GM19395 (cell line): ENCODE data around the gene RTBDN.
A peak's percentile ranks its signal among the peaks of the same experiment; 100 is the strongest.
"Not testable (repeated sequence)": the region's sequence is repeated elsewhere in the genome, so short reads cannot be mapped to it uniquely, and the experiment has no call there.

Experiments
- ATAC-seq: cut with Tn5 transposase; IDR thresholded peaks from one replicate; pipeline ENCODE4 v1.9.1; 2021; ENCODE audit warnings: mild to moderate bottlenecking, moderate library complexity; ENCODE audit not compliant: unreplicated experiment

RTBDN gene

DNA sequence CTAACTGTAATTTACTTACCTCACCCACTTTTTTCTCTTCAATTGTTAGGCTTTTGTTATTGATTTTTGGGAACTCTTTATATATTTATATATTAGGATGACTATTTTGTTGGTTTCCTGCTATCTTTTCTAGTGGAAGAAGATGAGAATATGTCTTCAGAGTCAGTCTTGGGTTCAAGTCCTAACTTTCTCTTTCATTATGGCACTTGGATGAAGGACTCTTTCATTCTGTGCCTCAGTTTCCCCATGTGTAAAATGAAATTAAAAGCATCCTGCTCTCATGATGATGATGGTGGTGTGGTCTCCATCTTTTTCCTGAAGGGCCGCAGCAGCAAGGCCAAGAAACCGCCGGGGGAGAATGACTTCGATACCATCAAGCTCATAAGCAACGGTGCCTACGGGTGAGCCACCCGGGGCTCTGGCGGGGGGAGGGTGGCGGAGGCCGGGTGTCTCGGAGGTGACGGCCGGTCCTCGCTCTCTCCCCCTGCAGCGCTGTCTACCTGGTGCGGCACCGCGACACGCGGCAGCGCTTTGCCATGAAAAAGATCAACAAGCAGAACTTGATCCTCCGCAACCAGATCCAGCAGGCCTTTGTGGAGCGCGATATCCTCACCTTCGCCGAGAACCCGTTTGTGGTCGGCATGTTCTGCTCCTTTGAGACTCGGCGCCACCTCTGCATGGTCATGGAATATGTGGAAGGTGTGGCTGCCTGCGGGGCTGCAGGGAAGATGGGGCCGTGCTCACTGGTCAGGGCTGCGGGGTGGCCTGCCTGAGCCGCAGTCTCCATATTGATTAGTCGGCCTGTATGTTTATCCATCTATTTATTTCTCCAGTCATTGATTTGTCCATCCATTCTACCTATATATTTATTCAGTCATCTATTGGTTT lies 23.9 kb upstream of the RTBDN start:
- no peak for ATAC-seq

DNA sequence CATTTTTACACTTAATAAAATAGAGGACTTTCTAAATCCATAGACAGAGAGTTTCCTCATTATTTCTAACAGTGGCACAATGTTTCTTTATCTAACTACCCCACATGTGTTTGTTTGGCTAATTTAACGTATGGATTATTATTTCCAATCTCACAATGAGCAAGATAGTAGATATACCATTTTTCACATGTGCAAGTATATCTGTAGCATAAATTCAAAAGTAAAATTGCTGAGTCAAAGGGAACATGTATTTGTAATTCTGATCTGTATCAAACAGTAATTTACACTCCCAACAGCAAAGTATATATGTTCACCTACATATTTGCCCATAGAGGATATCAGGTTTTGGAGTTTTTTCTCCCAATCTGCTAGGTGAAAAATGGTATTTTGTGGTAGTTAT lies 22.3 kb upstream of the RTBDN start:
- ATAC-seq: no peak

DNA sequence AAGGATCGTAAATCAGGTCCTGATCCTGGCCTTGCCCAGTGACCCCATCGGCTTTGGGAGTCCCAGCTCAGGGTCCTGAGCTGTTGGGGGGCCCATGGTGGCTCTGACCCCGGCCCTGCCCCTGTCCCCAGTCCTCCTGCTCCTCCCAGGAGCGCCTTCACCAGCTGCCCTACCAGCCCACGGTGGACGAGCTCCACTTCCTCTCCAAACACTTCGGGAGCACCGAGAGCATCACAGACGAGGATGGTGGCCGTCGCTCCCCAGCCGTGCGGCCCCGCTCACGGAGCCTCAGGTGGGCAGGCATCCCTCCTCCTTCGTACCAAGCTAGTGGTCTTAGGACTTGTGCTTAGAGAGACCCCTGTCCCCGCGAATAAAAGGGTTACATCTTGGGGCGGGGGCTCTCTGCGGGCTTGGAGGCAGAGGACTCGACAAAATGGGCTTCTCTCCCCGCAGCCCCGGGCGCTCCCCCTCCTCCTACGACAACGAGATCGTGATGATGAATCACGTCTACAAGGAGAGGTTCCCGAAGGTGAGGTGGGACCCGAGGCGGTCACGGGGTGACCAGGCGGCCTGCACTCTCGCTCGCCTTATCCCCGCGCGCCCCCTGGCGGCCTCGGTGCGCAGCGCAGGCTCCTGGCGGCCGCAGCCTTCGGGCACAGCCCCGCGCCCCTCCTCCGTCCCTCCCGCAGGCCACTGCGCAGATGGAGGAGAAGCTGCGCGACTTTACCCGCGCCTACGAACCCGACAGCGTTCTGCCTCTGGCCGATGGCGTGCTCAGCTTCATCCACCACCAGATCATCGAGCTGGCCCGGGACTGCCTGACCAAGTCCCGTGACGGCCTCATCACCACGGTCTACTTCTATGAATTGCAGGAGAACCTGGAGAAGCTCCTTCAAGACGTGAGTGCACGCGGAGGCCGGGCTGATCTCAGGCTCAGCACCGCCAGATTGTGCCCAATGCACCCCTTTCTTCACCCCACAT lies 13.1 kb upstream of the RTBDN start:
- peak; percentile 47 for ATAC-seq

DNA sequence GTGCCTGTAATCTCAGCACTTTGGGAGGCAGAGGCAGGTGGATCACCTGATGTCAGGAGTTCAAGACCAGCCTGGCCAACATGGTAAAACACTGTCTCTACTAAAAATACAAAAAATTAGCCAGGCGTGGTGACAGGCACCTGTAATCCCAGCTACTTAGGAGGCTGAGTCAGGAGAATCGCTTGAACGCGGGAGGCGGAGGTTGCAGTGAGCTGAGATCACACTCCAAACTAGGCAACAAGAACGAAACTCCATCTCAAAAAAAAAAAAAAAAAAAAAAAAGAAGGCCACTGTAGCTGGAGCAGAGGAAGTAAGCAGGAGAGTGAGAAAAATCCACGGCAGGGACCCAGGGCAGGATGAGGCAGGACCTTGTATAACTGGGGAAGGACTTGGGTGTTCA lies 12.2 kb upstream of the RTBDN start:
- not testable (repeated sequence) for ATAC-seq

DNA sequence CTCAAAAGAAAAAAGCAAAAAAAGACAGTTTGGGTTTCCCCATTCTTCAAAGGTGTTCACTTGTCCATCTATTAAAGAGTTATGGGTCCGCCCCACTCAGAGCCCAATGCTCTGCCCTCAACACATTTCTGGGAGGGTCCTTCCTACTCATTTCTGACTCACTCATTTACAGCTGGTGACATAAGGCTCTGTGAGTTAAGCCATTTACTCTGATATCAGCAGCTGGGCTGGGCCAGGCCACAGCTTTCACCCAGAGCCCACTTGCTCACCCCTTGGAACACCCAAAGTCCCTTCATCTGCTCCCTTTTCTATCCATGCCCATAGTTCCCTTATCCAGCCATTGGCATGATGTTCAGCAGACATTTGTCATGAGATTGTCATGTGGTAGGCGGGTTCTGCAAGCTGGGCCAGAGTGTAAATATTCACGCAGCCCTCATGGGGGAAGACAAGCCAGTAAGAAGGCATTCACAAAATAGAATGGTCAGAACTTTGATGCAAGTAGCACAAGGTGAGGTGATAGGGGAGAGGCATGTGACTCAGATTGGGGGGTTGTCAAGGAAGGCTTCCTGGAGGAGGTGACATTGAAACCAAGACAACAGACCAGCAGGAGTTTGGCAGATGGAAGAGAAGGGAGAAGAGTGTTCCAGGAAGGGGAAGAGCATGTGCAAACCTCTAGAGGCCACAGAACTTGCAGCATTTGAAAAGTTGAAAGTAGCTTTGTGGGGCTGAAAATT lies 9.8 kb upstream of the RTBDN start:
- no peak for ATAC-seq

DNA sequence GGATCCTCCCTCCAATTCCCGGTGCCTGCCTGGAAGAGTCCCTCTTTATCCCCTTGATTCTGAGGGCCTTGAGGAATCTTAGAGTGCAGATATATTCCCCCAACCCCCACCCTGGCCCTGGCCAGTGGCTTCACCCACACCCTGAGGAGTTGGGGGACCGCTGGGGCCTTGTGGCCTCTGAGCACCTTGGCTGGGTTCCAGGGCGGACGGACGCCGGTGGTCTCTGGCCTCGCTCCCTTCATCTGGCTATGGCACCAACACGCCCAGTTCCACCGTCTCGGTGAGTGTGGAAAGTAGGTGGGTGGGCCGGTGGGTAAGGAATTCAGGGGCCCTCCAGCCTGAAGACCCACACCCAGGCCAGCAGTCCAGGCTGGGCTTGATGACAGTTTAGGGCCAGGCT lies 8.9 kb upstream of the RTBDN start:
- ATAC-seq: no peak

DNA sequence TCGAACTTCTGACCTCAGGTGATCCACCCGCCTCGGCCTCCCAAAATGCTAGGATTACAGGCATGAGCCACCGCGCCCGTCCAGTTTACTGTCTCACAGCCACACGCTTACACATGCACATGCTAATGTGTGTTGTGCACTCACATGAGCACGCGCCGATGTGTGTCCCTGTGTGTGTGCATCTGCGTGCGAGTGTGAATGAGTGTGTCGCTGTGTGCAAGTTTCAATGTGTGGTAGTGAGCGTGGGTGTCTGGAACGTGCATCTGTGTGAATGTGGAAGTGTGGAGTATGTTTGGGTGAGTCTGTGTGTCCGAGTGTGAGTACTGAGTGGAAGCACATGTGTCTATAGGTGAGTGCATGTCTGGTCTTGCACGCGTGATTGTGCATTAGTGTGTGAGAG lies 8.1 kb upstream of the RTBDN start:
- ATAC-seq: no peak

DNA sequence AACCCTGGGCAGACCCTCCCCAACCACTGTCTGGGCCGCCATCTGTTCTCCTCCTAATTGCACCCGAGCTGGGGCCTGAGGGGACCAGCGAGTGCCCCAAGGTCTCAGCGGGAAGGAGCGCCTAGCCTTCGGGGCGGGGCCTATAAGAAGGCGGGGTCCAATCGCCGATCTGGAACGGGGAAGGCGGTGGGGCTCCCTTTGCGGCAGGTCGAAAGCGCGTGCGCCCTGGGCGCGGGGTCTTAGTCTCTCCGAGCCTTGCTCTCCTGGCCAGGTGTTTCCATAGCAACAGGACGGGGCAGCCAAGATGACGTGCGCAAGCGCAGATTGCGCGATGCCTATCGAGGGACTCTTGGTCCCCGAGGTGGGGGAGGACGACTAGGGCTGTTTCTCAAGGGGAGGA lies 6.7 kb upstream of the RTBDN start:
- ATAC-seq: no peak

DNA sequence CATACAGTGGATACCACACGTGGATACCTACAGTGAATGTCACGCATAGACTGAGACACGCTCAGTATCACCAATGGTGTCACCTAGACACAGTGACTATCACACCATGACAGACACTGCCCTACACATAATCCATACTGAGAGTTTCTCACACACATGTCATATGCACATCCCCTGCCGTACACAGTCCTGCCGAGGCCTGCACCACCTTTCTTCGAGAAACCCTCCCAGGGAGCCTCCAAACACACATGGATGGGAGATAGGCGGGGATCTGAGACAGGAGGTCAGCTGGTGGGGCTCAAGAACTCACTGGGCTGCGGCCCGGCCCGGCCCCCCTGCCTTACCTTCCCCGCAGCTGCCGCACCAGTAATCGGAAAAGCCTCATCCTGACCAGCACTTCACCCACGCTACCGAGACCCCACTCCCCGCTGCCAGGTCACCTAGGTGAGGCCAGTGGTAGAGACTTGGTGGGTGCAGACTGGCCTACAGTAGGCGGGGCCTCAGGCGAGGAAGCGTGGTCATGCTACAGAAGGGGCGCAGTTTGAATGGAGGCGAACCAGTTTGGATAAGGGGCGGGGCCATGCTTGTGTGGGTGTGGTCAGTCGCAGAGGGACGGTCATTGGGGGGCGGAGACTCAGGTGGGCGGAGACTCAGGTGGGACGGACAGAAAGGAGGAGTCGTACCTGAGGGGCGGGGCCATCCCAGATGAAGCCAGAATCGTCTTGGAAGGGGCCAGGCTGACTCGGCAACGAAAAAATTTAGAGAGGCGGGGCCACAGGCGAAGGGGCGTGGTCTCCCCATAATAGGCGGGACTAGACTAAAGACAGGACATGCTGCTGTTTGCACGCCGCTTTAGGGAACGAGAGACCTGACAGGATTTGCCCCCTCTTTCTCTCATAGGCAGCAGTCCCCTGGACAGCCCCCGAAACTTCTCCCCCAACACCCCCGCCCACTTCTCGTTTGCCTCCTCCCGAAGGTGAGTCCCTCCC lies 6.0 kb upstream of the RTBDN start:
- ATAC-seq: no peak

DNA sequence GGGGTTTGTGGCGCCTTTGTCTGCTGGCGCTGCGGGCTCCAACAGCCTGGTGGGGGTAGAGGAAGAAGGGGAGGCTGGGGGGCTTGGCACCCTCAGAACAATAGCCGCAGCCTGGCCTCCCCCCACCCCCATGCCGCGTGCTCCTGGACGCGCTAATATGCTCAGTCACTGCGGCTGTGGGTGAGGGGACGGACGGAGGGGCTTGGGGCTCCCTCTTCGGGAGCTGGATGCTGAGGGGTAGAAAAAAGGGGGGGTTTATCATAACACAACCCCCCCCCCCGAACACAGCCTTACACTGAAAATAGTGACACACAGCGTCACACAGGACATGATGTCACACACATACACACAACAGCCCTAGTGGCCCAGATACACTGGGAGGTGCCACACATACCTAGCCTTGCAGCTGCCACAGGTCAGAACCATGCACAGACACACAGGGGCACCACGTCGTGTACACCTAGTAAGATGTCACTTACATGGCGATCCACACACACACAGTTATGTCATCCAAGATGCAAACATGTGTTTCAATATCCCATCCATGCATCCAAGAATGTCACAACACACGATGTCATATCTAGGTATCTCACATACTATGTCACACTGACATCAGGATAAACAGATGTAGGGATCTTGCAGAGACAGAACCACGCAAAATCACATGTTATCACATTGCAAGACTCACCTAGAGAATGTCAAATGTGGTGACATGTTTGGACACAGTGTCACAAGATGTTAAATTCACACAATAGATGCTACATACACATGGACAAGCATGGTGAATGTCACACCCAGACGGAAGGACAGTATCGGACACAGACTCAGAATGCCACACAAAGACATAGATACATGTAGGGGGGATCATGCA lies 4.7 kb upstream of the RTBDN start:
- no peak for ATAC-seq

DNA sequence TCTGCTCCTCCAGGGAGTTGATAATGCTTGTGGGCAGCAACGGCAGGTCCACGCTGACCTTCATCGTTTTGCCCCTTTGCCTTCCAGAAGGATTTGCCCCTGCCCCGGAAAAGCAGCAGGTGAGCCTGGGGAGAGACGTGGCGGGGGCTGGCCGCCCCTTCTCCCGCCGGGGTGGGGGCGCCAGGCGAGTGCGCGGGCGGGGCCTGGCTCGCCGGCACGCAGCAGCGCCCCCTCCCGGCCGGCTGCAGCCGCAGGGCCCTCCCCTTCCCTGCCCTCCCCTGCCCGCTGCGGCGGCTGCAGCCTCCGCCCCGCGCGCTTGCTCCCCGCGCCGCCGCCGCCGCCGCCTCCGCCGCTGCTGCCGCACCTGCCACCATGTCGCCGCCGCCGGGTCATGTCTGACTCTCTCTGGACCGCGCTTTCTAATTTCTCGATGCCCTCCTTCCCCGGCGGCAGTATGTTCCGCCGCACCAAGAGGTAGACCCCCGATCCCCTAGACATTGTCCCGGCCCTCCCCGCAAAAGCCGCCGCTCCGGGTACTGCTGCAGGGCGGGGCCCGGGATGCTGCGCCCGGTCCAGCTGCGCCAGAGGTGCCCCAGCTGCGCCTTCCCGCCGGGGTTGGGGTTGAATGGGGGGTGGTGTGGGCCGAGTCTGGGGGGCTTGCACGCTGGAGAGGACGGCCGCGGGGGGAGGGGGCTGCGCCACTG lies 4.0 kb upstream of the RTBDN start, which contains the start of gene MAST1:
Gene MAST1 (plus strand): TSS at position 334 of the 704 bp plus-strand sequence. CDS start 58 bp downstream, at position 392.
- ATAC-seq: no peak

DNA sequence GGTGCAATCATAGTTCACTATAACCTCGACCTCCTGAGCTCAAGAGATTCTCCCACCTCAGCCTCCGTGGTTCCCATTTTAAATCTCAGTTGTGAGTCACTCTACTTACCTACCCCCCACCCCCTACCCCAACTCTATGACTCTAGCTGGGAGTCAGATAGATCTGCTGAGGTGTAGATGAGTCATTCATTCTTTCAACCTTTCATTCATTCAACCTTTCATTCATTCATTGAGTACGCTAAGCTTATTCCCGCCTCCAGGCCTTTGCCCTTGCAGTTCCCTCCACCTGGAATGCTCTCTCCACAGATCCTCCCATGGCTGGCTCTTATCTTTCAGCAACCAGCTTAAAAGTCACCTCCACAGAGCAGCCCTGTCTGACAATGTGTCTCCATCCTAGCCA lies 2.8 kb upstream of the RTBDN start:
- ATAC-seq: no peak

DNA sequence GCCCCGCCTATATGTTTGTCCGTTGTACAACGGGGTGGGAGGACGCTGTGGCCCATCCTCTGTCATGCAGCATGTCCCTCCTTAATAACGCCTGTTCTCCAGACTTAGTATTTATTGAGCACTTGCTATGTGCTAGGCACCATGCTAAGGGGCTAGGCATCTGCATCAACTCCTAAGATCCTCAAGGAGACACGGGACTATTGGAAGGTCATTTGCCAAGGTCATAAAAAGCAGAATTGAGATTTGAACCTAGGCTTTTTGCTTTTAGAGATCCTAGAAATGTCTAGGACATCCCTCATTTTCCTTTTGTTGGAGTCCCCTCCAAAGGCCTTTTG lies 2.1 kb upstream of the RTBDN start:
- no peak for ATAC-seq

DNA sequence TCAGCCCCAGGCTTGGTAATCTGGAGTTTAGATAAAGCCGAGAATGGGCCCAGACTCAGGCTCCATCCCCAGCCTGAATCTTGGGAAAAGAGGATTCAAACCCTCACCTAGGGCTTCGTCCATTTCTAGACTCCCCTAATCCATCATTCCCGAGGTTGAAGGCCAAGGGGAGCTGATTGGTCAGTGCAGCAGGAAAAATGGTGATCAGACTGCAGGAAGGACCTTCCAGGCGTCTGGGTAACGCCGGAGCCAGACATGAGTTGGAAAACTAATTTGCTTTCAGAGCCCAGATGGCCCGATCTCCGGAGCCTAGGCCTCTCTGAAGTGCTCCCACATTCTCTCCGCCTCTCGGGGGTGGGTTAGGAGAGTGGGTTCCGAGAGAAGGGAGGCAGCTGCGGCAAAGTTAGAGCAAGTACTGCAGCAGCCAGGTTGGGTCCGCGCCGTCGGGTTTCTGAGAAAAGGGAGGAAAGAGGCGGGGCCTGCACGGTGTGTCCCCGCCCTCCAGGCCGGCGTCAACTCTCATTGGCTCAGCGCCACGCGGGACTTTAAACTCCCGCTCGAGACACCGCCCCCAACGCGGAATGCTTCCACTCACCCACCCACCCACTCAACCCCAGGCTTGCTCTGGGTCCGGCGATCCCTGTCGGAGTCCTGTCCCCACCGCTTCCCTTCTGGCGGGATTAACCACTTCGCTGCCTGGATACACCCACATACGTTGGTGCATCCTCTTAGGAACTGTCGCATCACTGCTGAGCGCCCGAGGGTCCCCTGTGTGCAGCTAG lies 788 bp upstream of the RTBDN start:
- ATAC-seq: no peak

DNA sequence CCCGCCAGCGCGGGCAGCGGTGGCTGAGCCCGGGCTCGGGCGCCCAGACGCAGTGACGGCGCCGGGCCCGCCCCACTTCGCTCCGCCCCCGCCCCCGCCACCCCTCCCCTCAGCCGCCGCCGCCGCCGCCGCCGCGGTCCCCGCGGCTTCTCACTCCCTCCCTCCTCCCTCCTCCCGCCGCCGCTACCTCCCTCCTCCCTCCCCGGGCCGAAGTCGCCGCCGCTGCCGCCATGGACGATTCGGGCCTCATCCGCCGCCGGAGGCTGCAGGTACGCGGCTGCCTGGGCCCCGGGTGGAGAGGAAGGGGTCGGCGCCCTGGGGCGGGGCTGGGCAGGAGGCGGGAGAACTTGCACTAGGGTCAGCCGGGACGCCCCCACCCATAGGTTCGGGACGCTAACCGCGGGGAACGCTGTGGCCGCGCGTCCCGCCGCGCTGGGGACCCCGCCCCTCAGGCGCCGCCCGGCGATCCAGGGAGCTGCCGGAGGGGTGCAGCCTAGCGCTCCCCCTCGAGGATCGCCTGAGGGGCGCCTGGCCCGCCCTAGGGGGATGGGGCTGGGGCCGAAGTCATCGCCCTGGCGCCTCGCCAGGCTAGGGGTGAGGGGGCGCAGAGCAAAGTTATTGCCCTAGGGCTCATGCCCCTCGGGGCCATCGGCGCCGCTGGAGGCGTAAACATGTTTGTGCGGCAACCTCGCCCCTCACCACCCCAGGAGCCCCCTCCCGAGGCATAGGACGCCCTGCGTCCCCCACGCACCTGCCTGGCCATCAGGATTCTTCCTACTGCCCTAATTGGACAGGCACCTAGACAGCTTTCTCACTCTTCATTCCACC lies 427 bp downstream of the RTBDN start:
- ATAC-seq: no peak

DNA sequence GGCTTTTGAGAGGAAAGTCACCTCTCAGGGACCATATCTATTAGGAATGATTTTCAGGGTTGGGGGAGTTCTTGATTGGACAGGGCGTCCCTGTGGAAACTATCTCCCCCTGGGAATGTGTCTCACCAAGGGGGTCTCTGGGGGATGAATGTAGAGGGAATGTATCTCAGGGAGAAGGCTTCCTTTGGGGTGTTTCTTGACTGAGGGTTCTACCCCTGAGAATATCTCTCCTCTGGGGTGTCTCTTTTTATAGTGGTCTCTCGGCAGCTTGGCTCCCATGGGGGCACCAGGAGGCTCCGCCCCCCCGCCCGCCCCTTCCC lies 1.0 kb downstream of the RTBDN start:
- ATAC-seq: no peak

DNA sequence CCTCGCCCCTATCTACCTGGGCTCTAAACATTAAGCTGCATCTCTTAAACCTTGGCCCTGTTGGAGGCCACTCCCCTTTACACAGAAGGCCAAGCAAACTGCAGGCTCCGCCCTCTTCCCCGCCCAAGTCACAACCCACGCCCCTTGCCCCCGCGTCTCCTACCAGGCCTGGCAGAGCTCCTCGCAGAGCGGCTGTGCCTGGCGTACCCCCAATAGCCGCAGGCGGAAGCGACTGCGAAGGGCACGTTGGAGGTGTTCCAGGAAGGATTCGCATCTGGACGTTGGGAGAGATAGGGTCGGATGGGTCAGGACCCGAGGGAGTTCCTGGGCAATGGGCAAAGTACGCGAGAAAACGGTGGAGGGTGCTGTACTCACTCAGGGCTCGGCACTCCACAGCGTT lies 5.9 kb downstream of the RTBDN start:
- ATAC-seq: no peak
